Natural killer cell treated with Interleukin-12 subunit alpha and Interleukin-12 subunit beta and Interleukin-15 and Interleukin-18, amount 100 ng/mL, for 72 hours (primary cell): Measurements from ENCODE around the gene TRIM56. TPM values are rescaled to one million over a fixed set of nuclear protein-coding genes. Genes with fewer than 3 reads are reported as not detected.
"Not testable (repeated sequence)": the region's sequence is repeated elsewhere in the genome, so short reads cannot be mapped to it uniquely, and the experiment has no call there.

Experiments
- ATAC-seq, 2 donors: fragments of 150-1000 bp; cut with Tn5 transposase in 1 of 2; sonication (Bioruptor Pico), chemical (Tn5 transposase) in 1 of 2; 2 replicates each; pipeline ENCODE4 v1.10.0; 2021
- DNase-seq: peaks from one replicate; pipeline ENCODE4 v3.0.0; 2022; ENCODE audit warnings: low spot score
- H3K27ac Mint-ChIP-seq, 2 donors: 1 replicate in 1 of 2; 2 replicates in 1 of 2; pipeline ENCODE4 v1.8.0; 2022; ENCODE audit warnings: mixed read lengths in 2 of 2, mild to moderate bottlenecking in 1 of 2, moderate library complexity in 1 of 2
- H3K27me3 Mint-ChIP-seq, 2 donors: 1 replicate in 1 of 2; 2 replicates in 1 of 2; pipeline ENCODE4 v1.8.0; 2022; ENCODE audit warnings: mixed read lengths in 2 of 2
- H3K36me3 Mint-ChIP-seq: one replicate; pipeline ENCODE4 v1.8.0; 2022; ENCODE audit warnings: mixed read lengths
- H3K4me1 Mint-ChIP-seq, 2 donors: 1 replicate in 1 of 2; 2 replicates in 1 of 2; pipeline ENCODE4 v1.8.0; 2022; ENCODE audit warnings: low read depth in 2 of 2, mixed read lengths in 2 of 2, mild to moderate bottlenecking in 1 of 2
- H3K4me3 Mint-ChIP-seq: one replicate; pipeline ENCODE4 v1.8.0; 2022; ENCODE audit warnings: mixed read lengths
- H3K9me3 Mint-ChIP-seq: 2 replicates; pipeline ENCODE4 v1.8.0; 2022; ENCODE audit warnings: mixed read lengths
- total RNA-seq, 2 donors: library from RNA; stranded (reverse); gene quantifications; one replicate each; pipeline ENCODE4 v1.2.3, GENCODE V29; 2022

TRIM56 gene, protein sequence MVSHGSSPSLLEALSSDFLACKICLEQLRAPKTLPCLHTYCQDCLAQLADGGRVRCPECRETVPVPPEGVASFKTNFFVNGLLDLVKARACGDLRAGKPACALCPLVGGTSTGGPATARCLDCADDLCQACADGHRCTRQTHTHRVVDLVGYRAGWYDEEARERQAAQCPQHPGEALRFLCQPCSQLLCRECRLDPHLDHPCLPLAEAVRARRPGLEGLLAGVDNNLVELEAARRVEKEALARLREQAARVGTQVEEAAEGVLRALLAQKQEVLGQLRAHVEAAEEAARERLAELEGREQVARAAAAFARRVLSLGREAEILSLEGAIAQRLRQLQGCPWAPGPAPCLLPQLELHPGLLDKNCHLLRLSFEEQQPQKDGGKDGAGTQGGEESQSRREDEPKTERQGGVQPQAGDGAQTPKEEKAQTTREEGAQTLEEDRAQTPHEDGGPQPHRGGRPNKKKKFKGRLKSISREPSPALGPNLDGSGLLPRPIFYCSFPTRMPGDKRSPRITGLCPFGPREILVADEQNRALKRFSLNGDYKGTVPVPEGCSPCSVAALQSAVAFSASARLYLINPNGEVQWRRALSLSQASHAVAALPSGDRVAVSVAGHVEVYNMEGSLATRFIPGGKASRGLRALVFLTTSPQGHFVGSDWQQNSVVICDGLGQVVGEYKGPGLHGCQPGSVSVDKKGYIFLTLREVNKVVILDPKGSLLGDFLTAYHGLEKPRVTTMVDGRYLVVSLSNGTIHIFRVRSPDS
- total RNA-seq: 10 to 100 TPM; 54.8 to 73.7 TPM

DNA sequence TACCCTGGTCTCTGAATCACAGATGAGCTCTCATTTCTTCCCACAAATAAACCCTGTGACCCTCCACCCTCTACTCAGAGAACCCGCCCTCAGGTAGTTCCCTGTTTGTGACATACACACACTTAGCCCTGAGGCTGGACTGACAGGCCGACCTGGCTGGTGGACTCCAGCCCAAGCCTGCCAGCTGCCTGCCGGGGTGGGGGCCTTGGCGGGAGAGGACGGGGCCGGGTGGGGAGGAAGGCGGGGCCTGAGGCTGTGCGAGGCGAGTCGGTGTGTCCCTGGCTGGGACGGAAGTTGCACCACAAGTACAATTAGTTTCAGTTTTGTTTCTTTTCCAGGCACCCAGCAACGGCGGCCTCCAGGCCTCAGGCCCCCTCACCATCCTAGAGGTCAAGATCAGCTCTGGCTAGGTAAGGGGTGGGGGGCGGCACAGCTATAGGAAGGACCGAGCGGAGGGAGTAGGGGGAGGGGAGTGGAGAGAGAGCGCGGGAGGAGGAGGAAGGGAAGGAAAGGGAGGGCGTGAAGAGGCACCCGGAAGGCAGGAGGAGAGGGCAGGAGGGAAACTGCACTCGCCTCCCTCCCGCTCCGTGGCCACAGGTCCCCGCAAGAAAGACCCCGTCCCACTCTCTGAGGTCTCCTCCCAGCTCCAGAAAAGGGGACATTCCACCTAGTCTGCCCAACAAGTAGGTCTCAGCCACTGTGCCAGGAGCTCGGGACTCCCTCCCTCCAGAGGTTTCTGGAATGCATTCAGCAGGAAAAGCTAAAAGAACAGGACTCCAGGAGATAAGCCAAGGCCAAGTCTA lies at the start of gene TRIM56:
TSS of gene TRIM56 (plus strand) at position 320 of the 803 bp plus-strand sequence. CDS start 1,832 bp downstream, outside the sequence.
- H3K4me3 Mint-ChIP-seq: peak within 1 kb of the TSS; percentile 87
- no peaks in the 10 kb centered on the region for H3K36me3 Mint-ChIP-seq
- no peaks in the 10 kb centered on the region for H3K9me3 Mint-ChIP-seq
- DNase-seq: peak; percentile 89
- H3K27me3 Mint-ChIP-seq: no peaks in the 10 kb centered on the region
- ATAC-seq: peak; percentile 96
- H3K4me1 Mint-ChIP-seq: peaks cover 16 to 27% of the 10 kb centered on the region in 2 donors
- peak within 1 kb of the TSS; percentile 96 to 98 for H3K27ac Mint-ChIP-seq

GRCh38 chr7:101035941-101036340 lies 49.3 kb upstream of the TRIM56 start:
- Mint-ChIP-seq H3K36me3 (no peaks in the 10 kb centered on the region), H3K4me3 (no peak overlapping the region), H3K27me3 (peaks cover 4 to 8% of the 10 kb centered on the region in 2 donors), H3K4me1 (no peaks in the 10 kb centered on the region), H3K9me3 (no peaks in the 10 kb centered on the region), H3K27ac (no peak overlapping the region)
- no peak for ATAC-seq
- no peak for DNase-seq

DNA sequence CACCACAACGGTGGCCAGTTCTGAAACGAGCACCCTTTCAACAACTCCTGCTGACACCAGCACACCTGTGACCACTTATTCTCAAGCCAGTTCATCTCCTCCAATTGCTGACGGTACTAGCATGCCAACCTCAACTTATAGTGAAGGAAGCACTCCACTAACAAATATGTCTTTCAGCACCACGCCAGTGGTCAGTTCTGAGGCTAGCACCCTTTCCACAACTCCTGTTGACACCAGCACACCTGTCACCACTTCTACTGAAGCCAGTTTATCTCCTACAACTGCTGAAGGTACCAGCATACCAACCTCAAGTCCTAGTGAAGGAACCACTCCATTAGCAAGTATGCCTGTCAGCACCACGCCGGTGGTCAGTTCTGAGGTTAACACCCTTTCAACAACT lies 44.0 kb upstream of the TRIM56 start:
- not testable (repeated sequence) for H3K4me3 Mint-ChIP-seq, DNase-seq, H3K27ac Mint-ChIP-seq, H3K9me3 Mint-ChIP-seq, H3K36me3 Mint-ChIP-seq, H3K4me1 Mint-ChIP-seq, ATAC-seq
- H3K27me3 Mint-ChIP-seq: peaks cover 9 to 11% of the 10 kb centered on the region in 2 donors

- DNase-seq (peak; percentile 64), ATAC-seq (peak in 1 of 2 donors; percentile 20)
- H3K4me3 Mint-ChIP-seq: no peak overlapping the region
- peaks cover 0 to 2% of the 10 kb centered on the region in 2 donors for H3K4me1 Mint-ChIP-seq
- H3K27me3 Mint-ChIP-seq: peaks cover 22 to 50% of the 10 kb centered on the region in 2 donors
- H3K36me3 Mint-ChIP-seq: no peaks in the 10 kb centered on the region
- no peak overlapping the region for H3K27ac Mint-ChIP-seq
- H3K9me3 Mint-ChIP-seq: no peaks in the 10 kb centered on the region
Measured at GRCh38 chr7:101058355-101058754, 26.9 kb upstream of the TRIM56 start.

- DNase-seq (no peak), ATAC-seq (no peak)
- Mint-ChIP-seq H3K4me3 (no peak overlapping the region), H3K27me3 (peaks cover 26 to 55% of the 10 kb centered on the region in 2 donors), H3K36me3 (no peaks in the 10 kb centered on the region), H3K9me3 (no peaks in the 10 kb centered on the region), H3K4me1 (peaks cover 0 to 2% of the 10 kb centered on the region in 2 donors), H3K27ac (no peak overlapping the region)
Measured at GRCh38 chr7:101059620-101059942, 25.7 kb upstream of the TRIM56 start.

GRCh38 chr7:101060992-101061391 lies 24.3 kb upstream of the TRIM56 start:
- H3K9me3 Mint-ChIP-seq: no peaks in the 10 kb centered on the region
- no peaks in the 10 kb centered on the region for H3K36me3 Mint-ChIP-seq
- ATAC-seq (no peak), DNase-seq (no peak)
- H3K4me1 Mint-ChIP-seq: peaks cover 0 to 2% of the 10 kb centered on the region in 2 donors
- no peak overlapping the region for H3K4me3 Mint-ChIP-seq
- peaks cover 28 to 54% of the 10 kb centered on the region in 2 donors for H3K27me3 Mint-ChIP-seq
- H3K27ac Mint-ChIP-seq: no peak overlapping the region

DNA sequence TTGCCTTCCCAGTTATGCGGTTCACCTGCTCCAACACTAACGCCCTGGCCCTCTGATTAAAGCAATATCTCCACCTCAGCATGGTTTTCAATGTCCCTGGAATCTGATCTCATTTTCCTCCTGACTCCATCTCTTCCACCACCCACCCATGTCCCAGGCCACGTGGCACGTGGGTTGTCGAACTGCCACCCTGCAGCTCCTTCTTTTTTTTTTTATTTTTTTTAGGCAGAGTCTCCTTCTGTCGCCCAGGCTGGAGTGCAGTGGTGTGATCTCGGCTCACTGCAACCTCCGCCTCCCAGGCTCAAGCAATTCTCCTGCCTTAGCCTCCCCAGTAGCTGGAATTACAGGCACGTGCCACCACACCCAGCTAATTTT lies 21.1 kb upstream of the TRIM56 start:
- not testable (repeated sequence) for H3K36me3 Mint-ChIP-seq, H3K27ac Mint-ChIP-seq, DNase-seq, H3K4me1 Mint-ChIP-seq, H3K4me3 Mint-ChIP-seq, H3K9me3 Mint-ChIP-seq, ATAC-seq
- peaks cover 25 to 38% of the 10 kb centered on the region in 2 donors for H3K27me3 Mint-ChIP-seq

GRCh38 chr7:101065162-101065561 lies 20.1 kb upstream of the TRIM56 start:
- H3K27me3 Mint-ChIP-seq: peaks cover 22 to 37% of the 10 kb centered on the region in 2 donors
- H3K4me1 Mint-ChIP-seq, ATAC-seq, DNase-seq, H3K27ac Mint-ChIP-seq, H3K9me3 Mint-ChIP-seq, H3K4me3 Mint-ChIP-seq, H3K36me3 Mint-ChIP-seq: not testable (repeated sequence)

- H3K27ac Mint-ChIP-seq: no peak overlapping the region
Measured at GRCh38 chr7:101066141-101066832, 19.0 kb upstream of the TRIM56 start.

GRCh38 chr7:101066833-101067177 lies 18.5 kb upstream of the TRIM56 start:
- H3K4me1 Mint-ChIP-seq: no peaks in the 10 kb centered on the region
- H3K27me3 Mint-ChIP-seq: peaks cover 23 to 29% of the 10 kb centered on the region in 2 donors
- H3K4me3 Mint-ChIP-seq: no peak overlapping the region
- no peaks in the 10 kb centered on the region for H3K36me3 Mint-ChIP-seq
- ATAC-seq: no peak
- no peaks in the 10 kb centered on the region for H3K9me3 Mint-ChIP-seq
- H3K27ac Mint-ChIP-seq: no peak overlapping the region
- DNase-seq: no peak

More at GRCh38 chr7:101066141-101066832, 19.0 kb upstream of the TRIM56 start:
- H3K27me3 Mint-ChIP-seq: peaks cover 19 to 31% of the 10 kb centered on the region in 2 donors
- no peaks in the 10 kb centered on the region for H3K9me3 Mint-ChIP-seq
- ATAC-seq (no peak), DNase-seq (no peak)
- no peaks in the 10 kb centered on the region for H3K4me1 Mint-ChIP-seq
- H3K36me3 Mint-ChIP-seq: no peaks in the 10 kb centered on the region
- no peak overlapping the region for H3K4me3 Mint-ChIP-seq

- Mint-ChIP-seq H3K4me1 (no peaks in the 10 kb centered on the region), H3K4me3 (no peak overlapping the region), H3K27me3 (peaks cover 24 to 37% of the 10 kb centered on the region in 2 donors), H3K27ac (no peak overlapping the region), H3K36me3 (no peaks in the 10 kb centered on the region), H3K9me3 (no peaks in the 10 kb centered on the region)
- DNase-seq (no peak), ATAC-seq (no peak)
Measured at GRCh38 chr7:101068401-101068800, 16.9 kb upstream of the TRIM56 start.

- not testable (repeated sequence) for H3K36me3 Mint-ChIP-seq, H3K4me1 Mint-ChIP-seq, ATAC-seq, H3K27ac Mint-ChIP-seq, H3K4me3 Mint-ChIP-seq, H3K9me3 Mint-ChIP-seq, DNase-seq
- peaks cover 15 to 28% of the 10 kb centered on the region in 2 donors for H3K27me3 Mint-ChIP-seq
Measured at GRCh38 chr7:101071362-101072104, 13.7 kb upstream of the TRIM56 start.

GRCh38 chr7:101075646-101076045 lies 9.6 kb upstream of the TRIM56 start:
- Mint-ChIP-seq H3K27ac (no peak overlapping the region), H3K4me3 (no peak overlapping the region), H3K36me3 (no peaks in the 10 kb centered on the region), H3K4me1 (peaks cover 4 to 7% of the 10 kb centered on the region in 2 donors), H3K9me3 (no peaks in the 10 kb centered on the region), H3K27me3 (peaks cover 15 to 23% of the 10 kb centered on the region in 2 donors)
- DNase-seq (no peak), ATAC-seq (no peak)
